ENCODE results near the gene MRPL53.
"Not testable (repeated sequence)": the region's sequence is repeated elsewhere in the genome, so short reads cannot be mapped to it uniquely, and the experiment has no call there.

MRPL53 gene

DNA sequence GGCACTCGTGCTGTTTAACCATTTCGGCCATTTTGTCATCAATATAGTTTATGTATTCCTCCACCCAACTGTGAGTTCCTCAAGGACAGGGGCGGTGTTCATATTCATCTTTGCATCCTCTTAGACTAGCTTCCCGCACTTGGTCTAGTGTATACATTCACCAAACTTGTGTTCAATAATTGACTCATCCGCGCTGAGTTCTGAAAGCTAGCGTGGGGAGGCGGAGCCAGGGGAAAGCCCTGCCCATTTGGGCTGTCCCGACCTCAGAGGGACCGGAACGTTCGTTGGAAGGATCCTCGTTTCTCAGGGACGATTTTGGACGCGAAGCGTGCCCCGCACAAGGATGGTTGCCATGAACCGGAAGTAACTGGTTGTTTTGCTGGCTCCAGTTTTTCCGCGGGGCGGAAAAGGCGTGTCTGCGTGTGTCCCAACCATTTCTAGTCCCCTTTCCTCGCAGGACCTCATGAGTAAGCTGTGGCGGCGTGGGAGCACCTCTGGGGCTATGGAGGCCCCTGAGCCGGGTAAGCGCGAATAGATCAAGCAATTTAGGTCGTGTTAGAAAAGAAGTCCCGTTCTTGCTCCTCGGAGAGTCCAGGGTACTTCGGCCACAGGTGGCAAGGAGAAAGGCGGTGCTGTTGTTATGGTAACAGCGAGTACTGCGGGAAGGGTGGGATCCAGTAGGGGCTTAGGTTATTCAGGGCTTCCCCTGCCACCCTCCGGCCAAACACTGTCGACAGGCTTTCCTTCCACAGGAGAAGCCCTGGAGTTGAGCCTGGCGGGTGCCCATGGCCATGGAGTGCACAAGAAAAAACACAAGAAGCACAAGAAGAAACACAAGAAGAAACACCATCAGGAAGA lies 17.6 kb downstream of the MRPL53 start, which contains the start of gene INO80B:
Gene INO80B (plus strand): TSS at position 434 of the 858 bp plus-strand sequence. CDS start 30 bp downstream, at position 464.
- Mint-ChIP-seq H3K36me3 (ENCODE audit: low read depth) (peaks cover 17% of the 10 kb centered on the region), H3K9me3 (no peaks in the 10 kb centered on the region), H3K27me3 (peaks cover 2% of the 10 kb centered on the region), H3K27ac (peak within 1 kb of the TSS; percentile 97), H3K4me3 (peak within 1 kb of the TSS; percentile 98), H3K4me1 (peaks cover 58% of the 10 kb centered on the region)
- ATAC-seq (peak; percentile 55), DNase-seq (peak; percentile 96)

DNA sequence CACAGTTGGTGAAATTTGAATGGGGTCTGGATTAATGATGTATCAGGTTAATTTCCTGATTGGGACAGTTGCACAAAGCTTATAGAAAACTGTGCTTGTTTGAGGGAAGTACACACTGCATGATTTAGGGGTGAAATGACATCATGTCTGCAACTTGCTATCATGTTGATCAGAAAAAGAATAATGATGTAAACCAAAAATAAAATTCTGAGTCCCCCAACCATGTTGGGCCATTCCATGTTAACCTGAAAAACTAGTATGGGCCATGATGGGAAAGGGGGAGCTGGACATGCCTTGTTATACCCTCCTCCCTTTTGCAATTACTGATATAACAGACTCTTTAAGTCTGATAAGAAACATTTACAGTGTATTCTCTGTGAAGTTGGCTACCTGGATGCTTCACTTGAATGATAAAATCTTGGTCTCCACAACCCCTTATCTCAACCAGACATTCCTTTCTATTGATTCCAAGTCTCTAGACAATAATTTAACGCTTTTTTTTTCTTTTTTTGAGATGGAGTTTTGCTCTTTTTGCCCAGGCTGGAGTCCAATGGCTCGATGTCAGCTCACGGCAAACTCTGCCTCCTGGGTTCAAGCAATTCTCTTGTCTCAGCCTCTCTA lies 21.8 kb downstream of the MRPL53 start:
- H3K27me3 Mint-ChIP-seq: peaks cover under 1% of the 10 kb centered on the region
- H3K4me1 Mint-ChIP-seq: peaks cover 22% of the 10 kb centered on the region
- H3K36me3 Mint-ChIP-seq (ENCODE audit: low read depth): peaks cover 2% of the 10 kb centered on the region
- no peak for DNase-seq
- no peak overlapping the region for H3K4me3 Mint-ChIP-seq
- no peak overlapping the region for H3K27ac Mint-ChIP-seq
- ATAC-seq: no peak
- H3K9me3 Mint-ChIP-seq: no peaks in the 10 kb centered on the region

GRCh38 chr2:74448771-74449170 lies 23.7 kb downstream of the MRPL53 start:
- Mint-ChIP-seq H3K4me3 (no peak overlapping the region), H3K4me1 (peaks cover 16% of the 10 kb centered on the region), H3K27me3 (peaks cover 13% of the 10 kb centered on the region), H3K36me3 (ENCODE audit: low read depth) (no peaks in the 10 kb centered on the region), H3K9me3 (no peaks in the 10 kb centered on the region), H3K27ac (no peak overlapping the region)
- ATAC-seq: no peak
- DNase-seq: no peak

DNA sequence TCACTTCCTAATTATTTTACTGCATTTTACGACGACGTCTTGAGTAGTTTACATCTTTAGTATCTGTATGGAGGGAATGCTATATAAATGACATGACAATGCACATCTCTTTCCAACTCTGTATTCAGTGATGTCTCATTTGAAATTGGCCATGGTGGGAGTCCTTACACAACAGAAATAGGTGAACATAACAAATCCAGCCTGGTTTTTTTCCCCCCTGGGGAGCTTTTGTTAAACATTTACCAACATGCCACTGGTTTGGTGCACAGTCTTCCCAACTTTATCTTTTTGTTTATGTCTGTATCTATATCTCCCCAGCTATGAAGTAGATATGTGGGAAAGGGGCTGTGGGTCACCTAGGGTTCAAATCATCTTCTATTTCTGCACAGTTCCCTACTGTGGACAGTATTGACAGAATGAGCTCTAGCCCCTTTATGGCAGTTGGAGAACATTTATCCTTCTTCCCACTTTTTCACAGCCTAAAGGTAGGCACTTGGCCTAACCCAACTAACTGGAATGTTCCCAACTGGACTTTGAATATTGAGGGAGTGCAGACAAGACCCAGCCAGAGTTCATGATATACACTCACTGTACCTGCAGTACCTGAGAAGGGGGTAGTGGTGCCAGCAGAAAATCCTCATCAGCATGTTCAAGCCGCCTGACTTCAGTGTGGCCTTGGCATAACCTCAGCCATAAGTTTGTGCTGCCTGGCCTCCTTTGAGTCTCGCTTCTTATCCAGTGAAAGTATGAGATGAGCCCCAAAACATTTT lies 25.1 kb downstream of the MRPL53 start:
- H3K9me3 Mint-ChIP-seq: no peaks in the 10 kb centered on the region
- DNase-seq (no peak), ATAC-seq (no peak)
- no peaks in the 10 kb centered on the region for H3K36me3 Mint-ChIP-seq (ENCODE audit: low read depth)
- H3K4me3 Mint-ChIP-seq: no peak overlapping the region
- peaks cover 18% of the 10 kb centered on the region for H3K27me3 Mint-ChIP-seq
- H3K27ac Mint-ChIP-seq: no peak overlapping the region
- peaks cover 11% of the 10 kb centered on the region for H3K4me1 Mint-ChIP-seq

GRCh38 chr2:74444498-74445318 lies 27.8 kb downstream of the MRPL53 start:
- ATAC-seq: no peak
- H3K36me3 Mint-ChIP-seq (ENCODE audit: low read depth): no peaks in the 10 kb centered on the region
- H3K9me3 Mint-ChIP-seq: no peaks in the 10 kb centered on the region
- no peak overlapping the region for H3K4me3 Mint-ChIP-seq
- peaks cover 19% of the 10 kb centered on the region for H3K4me1 Mint-ChIP-seq
- DNase-seq: no peak
- no peak overlapping the region for H3K27ac Mint-ChIP-seq
- peaks cover 35% of the 10 kb centered on the region for H3K27me3 Mint-ChIP-seq

DNA sequence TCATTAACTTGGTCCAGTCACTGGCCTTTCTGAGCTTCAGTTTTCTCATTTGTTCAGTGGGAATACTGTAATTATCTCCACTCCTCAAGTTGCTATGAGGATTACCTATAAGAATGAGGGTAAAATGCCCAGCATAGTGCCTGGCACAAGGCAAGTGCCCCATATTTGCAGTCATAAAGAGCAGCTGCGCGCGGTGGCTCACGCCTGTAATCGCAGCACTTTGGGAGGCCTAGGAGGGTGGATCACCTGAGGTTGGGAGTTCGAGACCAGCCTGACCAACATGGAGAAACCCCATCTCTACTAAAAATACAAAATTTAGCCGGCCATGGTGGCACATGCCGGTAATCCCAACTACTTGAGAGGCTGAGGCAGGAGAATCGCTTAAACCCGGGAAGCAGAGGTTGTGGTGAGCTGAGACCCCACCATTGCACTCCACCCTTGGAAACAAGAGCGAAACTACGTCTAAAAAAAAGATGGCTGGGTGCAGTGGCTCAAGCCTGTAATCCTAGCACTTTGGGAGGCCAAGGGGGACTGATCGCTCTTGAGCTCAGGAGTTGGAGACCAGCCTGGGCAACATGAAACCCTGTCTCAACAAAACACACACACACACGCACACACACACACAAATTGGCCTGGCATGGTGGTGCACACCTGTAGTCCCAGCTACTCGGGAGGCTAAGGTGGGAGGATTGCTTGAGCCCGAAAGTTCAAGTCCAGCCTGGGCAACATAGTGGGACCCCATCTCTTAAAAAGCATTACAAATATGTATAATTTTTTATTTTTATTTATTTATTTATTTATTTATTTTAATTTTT lies 29.8 kb downstream of the MRPL53 start:
- H3K9me3 Mint-ChIP-seq; DNase-seq; H3K36me3 Mint-ChIP-seq (ENCODE audit: low read depth); H3K27ac Mint-ChIP-seq; ATAC-seq: not testable (repeated sequence)
- Mint-ChIP-seq H3K4me3 (peak overlapping the region; percentile 56), H3K27me3 (peaks cover 43% of the 10 kb centered on the region), H3K4me1 (peaks cover 19% of the 10 kb centered on the region)

DNA sequence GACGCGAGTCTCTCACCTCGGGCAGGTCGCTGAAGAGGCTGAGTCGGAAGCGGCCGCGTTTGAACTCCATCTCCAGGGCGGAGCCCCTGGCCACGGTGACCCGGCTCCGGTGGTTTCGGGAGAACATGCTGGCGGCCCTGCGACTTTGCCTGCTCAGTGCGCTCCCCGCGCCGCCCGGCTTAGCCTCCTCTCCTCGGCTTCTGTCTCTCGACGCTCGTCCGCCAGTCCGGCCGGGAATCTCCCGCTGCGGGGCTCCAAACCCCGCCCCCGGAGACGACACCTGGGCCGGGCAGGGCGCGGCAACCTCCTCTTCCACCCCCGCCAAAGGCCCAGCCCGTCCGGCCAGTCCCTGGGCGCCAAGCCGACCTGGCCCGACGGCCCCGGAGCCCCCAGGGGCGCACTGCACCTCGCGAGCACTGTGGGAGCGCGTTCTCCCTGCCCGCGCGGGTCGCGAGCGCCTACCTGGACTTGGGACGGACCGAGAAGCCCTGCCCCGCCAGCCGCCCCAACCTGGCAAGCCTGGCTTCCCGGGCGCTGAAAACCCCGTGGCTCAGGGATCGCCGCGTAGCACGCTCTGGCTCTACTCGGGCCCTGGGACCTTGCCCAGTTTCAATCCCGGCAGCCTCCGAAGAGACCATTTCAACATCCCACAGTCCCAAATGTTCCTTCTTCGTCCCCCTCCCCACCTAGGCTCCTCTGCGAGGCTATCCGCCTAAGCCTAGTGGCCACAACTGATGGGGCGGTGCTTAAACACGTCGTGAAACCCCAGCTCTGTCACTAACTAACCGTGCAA lies 30.6 kb downstream of the MRPL53 start, which contains the start of gene RTKN:
Gene RTKN (minus strand): TSS at position 248 of the 793 bp plus-strand sequence. CDS start 121 bp downstream, at position 127.
- Mint-ChIP-seq H3K27me3 (peaks cover 43% of the 10 kb centered on the region), H3K27ac (no peak within 1 kb of the TSS), H3K4me1 (peaks cover 22% of the 10 kb centered on the region), H3K36me3 (ENCODE audit: low read depth) (no peaks in the 10 kb centered on the region), H3K9me3 (no peaks in the 10 kb centered on the region), H3K4me3 (peak within 1 kb of the TSS; percentile 67)
- no peak for DNase-seq
- peak; percentile 40 for ATAC-seq

DNA sequence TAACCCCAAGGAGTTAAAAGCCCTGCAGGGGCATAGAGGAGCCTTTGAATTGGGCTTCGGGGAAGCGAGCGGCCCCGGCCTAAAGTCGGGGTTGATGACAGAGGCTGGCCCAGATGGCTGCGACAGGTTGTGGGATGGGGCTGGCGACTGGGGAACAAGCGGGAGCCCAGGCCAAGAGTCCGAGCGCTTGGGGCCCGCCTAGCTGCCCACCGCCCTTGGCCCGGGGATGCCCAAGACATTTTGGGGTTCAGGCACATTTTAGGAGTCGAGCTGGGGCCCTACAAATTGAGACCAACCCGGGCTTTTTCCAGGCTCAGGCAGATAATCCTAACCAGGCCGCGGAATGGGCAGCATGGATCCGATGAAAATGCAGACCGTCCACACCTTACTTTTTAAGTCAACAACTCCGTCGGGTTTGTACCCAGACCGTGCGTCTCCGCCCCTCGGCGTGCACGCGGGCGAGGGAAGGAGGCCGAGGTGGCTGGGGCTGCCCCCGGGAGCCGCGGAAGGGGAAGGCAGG lies 31.2 kb downstream of the MRPL53 start:
- DNase-seq: peak; percentile 42
- Mint-ChIP-seq H3K9me3 (no peaks in the 10 kb centered on the region), H3K36me3 (ENCODE audit: low read depth) (no peaks in the 10 kb centered on the region), H3K4me3 (peak overlapping the region; percentile 67), H3K27me3 (peaks cover 43% of the 10 kb centered on the region), H3K4me1 (peaks cover 22% of the 10 kb centered on the region), H3K27ac (no peak overlapping the region)
- no peak for ATAC-seq

DNA sequence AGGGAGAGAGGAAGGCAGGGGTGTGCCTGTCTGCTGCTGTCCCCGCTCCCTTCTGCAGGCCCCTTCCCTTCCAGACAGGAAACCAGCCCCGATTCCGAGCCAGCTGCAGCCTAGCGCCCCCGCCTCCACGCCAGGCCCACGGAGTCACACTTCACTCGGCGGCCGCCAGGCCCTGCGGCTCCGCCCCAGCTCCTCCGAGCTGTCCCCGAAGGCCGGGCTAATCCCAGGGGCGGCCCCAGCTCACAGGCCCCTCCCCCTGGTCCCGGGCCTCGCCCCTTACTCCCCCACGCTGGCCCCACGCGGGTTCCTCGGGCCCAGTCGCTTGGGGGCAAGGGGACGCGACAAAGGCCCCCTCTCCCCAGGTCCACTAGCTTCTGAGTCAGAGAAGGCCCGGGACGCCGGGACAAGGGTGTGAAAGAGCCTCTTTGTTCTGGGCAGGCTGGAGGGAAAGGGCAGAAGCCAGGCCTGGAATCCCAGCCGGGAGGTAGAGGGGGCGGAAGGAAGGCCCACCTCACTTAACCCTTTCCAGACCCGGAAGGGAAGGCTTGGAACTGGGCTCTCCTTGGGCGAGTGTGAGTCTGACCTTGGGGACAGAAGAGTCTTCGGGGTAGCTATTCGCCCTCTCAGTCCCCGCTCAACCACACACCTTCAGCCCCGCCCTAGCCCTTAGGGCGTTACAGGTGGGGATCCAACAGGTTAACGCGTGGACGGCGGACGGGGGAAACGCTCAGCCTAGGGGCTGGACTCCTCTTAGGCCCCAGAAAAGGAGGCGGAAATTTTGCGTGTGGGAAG lies 31.9 kb downstream of the MRPL53 start:
- no peaks in the 10 kb centered on the region for H3K9me3 Mint-ChIP-seq
- H3K27ac Mint-ChIP-seq: no peak overlapping the region
- H3K4me3 Mint-ChIP-seq: peak overlapping the region; percentile 67
- peaks cover 22% of the 10 kb centered on the region for H3K4me1 Mint-ChIP-seq
- H3K27me3 Mint-ChIP-seq: peaks cover 42% of the 10 kb centered on the region
- DNase-seq (peak; percentile 70), ATAC-seq (peak; percentile 87)
- no peaks in the 10 kb centered on the region for H3K36me3 Mint-ChIP-seq (ENCODE audit: low read depth)

GRCh38 chr2:74439803-74440377 lies 32.6 kb downstream of the MRPL53 start:
- Mint-ChIP-seq H3K4me1 (peaks cover 21% of the 10 kb centered on the region), H3K27ac (no peak overlapping the region), H3K36me3 (ENCODE audit: low read depth) (no peaks in the 10 kb centered on the region), H3K27me3 (peaks cover 40% of the 10 kb centered on the region), H3K9me3 (no peaks in the 10 kb centered on the region), H3K4me3 (peak overlapping the region; percentile 41)
- DNase-seq: no peak
- no peak for ATAC-seq

- ATAC-seq (no peak), DNase-seq (no peak)
- no peaks in the 10 kb centered on the region for H3K9me3 Mint-ChIP-seq
- no peaks in the 10 kb centered on the region for H3K36me3 Mint-ChIP-seq (ENCODE audit: low read depth)
- no peak overlapping the region for H3K4me3 Mint-ChIP-seq
- no peak overlapping the region for H3K27ac Mint-ChIP-seq
- H3K4me1 Mint-ChIP-seq: peaks cover 16% of the 10 kb centered on the region
- peaks cover 35% of the 10 kb centered on the region for H3K27me3 Mint-ChIP-seq
These were observed 33.1 kb downstream of the MRPL53 start for GRCh38 chr2:74439373-74439772.

DNA sequence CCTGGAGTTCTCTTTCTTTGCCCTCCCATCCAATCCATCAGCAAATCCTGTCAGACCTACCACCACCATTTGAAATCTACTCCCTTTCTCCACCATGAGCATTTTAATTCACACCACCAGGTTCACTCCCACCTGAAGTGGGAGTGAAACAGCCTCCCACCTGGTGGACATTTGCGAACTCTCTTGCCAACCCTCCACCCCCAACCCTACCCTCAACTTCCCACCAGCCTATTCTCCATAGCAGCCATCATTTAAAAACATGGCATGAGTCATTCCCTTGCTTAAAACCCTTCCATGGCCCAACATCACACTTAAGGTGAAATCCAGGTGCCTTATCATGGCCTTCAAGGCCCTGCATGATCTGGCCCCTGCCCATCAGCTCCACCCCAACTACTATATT lies 34.2 kb downstream of the MRPL53 start:
- Mint-ChIP-seq H3K4me3 (no peak overlapping the region), H3K36me3 (ENCODE audit: low read depth) (no peaks in the 10 kb centered on the region), H3K4me1 (peaks cover 13% of the 10 kb centered on the region), H3K27ac (no peak overlapping the region), H3K9me3 (no peaks in the 10 kb centered on the region), H3K27me3 (peaks cover 30% of the 10 kb centered on the region)
- DNase-seq (no peak), ATAC-seq (no peak)
